ENCODE results near the gene AQP12B.

GRCh38 chr2:240714747-240715725 is 32.4 kb upstream of the AQP12B start:
- TF ChIP-seq MAX (IDR thresholded peaks at IDR 0.05) (no peak), CTCF (IDR thresholded peaks at IDR 0.05; ENCODE audit: control extremely low read depth in 1 of 3, insufficient read depth in 1 of 3, low read depth in 1 of 3, low read length in 3 of 3) (peak in 2 of 3 experiments; percentile 31 to 47; a peak in 2 of 4 replicates)
